Measurements from ENCODE around the gene GNAL.

- TF ChIP-seq KLF1 (tag by site-specific recombination; IDR thresholded peaks at IDR 0.05), result no peak
- TF ChIP-seq CTCF (tag by site-specific recombination; IDR thresholded peaks at IDR 0.05), result no peak
- no peak for TF ChIP-seq GLIS2 (tag by site-specific recombination; IDR thresholded peaks at IDR 0.05)
- no peak for TF ChIP-seq ZNF174 (tag by site-specific recombination; IDR thresholded peaks at IDR 0.05)
These were observed 35.5 kb upstream of the GNAL start for GRCh38 chr18:11653521-11653920.

All from HEK293 (cell line).